ENCODE results near the gene SYNGR2.

The SYNGR2 gene

DNA sequence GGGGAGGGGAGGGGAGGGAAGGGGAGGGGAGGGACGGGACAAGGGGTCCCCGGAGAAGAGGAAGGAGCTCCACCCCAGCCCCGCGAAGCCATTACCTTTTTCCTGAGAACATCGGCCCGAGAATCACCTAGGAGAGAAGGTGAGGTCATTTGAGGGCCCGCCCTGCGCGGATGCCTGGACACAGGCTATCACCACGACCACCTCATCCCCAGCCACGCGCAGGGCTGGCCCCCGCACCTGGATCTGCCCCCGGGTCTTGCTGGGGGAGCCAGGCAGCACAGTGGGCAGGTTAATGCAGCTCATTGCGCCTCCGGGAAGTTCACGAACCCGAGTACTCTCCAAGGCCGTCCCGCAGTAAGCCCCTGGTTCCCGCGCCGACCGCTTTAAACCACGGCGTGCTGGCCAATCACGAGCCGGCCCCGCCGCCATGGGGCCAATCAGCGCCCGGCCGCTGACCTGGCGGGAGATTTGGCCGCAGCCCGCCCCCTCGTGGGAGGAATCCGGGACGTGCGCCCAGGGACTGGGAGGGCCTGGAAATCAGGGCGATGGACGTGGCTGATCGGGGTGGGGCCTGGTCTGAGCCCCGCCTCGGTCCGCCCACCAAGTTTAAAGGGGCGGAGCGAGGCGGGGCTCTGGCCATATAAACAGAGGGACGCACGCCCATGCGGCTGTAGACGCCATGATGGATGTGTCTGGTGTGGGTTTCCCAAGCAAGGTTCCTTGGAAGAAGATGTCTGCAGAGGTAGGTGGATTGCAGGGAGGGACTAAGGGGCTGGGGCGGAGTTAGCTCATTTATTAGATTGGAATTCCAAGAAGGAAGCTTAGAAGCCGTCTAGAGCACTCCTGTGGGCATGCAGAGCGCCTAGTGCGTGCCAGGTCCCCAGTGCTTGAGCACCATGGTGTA, 18.6 kb downstream of the SYNGR2 start, which contains the start of the genes AFMID and TK1:
Gene AFMID (plus strand): TSS at position 671 of the 904 bp plus-strand sequence. CDS start 9 bp downstream, at position 680.
Gene TK1 (minus strand): TSS at position 361 of the 904 bp plus-strand sequence. CDS start 58 bp downstream, at position 303.
- peak; percentile 97 to 99 for DNase-seq (ENCODE audit: low read depth in 1 of 2, low spot score in 1 of 2)
- TF ChIP-seq JUND (IDR thresholded peaks at IDR 0.05; ENCODE audit: low read depth) = no peak
- in situ Hi-C loops (cut with HindIII; ENCODE audit: low pct_unique_long_range_greater_than_20kb, low sequenced_read_pairs) = no loop called here

DNA sequence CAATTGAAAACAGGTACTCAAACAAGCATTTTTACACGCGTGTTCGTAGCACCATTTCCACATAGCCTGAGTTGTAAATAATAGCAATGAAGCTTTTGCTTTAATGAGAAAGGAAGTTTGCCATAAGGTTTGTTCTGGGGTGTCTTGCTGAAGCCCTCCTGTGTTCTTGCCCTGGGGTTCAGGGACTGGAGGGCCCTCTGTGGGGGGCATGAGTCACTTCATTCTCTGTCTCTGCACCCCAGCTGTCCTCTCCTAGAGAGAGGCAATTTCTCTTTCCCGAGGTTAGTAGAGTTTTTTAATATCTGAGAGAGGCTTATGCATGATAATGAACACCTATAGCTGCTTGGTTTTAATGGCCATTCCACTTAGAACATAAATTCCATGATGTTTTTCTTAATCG, 28.3 kb downstream of the SYNGR2 start:
- TF ChIP-seq JUND (IDR thresholded peaks at IDR 0.05; ENCODE audit: low read depth) = no peak
- DNase-seq (ENCODE audit: low read depth in 1 of 2, low spot score in 1 of 2) = no peak
- in situ Hi-C loops (cut with HindIII; ENCODE audit: low pct_unique_long_range_greater_than_20kb, low sequenced_read_pairs) = no loop called here

DNA sequence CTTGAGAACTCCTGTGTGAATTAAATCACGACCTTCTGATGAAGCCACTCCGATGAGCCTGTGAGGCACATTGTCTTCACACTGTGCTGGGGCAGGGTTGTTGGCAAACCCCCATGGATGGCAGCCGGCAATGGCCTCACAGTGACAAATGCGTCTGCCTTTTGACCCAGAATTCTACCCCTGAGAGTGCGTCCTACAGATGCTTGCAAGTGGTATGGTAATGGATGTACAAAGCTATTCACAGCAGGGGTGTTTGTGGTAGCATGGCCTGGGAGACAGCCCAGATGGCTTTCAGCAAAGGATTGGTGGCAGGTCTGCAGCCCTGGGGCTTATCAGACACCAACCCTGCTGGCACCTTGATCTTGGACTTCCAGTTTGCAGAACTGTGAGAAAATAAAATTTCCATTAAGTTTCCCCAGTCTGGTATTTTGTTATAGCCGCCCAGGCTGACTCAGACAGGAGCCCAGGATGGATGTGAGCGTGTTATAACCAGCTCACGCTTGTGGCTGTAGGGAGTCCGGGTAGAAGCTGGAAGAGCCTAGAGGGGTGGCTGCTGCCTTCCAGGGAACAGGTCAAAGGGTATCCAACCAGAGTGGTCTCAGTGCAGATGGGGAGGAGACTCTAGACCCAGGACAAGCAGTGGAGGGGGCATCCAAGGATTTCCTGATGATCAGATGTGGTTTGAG, 28.9 kb downstream of the SYNGR2 start:
- in situ Hi-C loops (cut with HindIII; ENCODE audit: low pct_unique_long_range_greater_than_20kb, low sequenced_read_pairs) = no loop called here
- DNase-seq (ENCODE audit: low read depth in 1 of 2, low spot score in 1 of 2) = no peak

DNA sequence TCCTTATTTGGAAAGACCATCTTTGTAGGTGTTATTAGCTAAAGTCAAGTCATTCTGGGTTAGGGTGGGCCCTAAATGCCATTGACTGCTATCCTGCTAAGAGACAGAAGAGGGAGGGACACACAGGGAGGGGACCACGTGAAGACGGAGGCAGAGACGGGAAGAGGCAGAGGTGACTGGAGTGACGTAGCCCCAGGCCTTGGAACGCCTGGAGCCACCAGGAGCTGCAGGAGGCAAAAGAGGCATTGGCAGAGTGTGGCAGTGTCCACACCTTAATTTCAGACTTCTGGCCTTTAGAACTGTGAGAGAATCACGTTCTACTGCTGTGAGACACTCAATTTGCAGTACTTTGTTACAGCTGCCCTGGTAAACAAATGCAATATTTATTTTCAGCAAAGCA, 32.1 kb downstream of the SYNGR2 start:
- no peak for DNase-seq (ENCODE audit: low read depth in 1 of 2, low spot score in 1 of 2)
- no peak for TF ChIP-seq JUND (IDR thresholded peaks at IDR 0.05; ENCODE audit: low read depth)
- in situ Hi-C loops (cut with HindIII; ENCODE audit: low pct_unique_long_range_greater_than_20kb, low sequenced_read_pairs) = no loop called here

More for the DNA sequence above, 28.9 kb downstream of the SYNGR2 start:
- no peak for TF ChIP-seq JUND (IDR thresholded peaks at IDR 0.05; ENCODE audit: low read depth)

DNA sequence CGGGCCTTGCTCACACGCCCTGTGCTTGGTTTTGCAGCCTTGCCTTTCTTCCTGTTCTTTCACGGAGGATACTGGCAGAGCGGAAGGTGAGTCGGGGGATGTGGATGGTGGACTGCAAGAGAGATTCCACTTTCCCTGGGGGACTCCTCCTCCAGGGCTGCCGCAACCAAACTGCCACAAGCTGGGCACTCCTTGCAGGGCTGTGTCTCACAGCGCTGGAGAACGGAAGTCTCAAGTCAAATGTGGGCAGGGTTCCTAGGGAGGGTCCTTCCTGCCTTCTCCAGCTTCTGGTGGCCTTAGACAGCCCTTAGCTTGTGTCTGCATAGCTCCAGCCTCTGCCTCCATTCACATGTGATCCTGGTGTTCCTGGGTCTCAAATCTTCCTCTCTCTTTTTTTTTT, 34.3 kb downstream of the SYNGR2 start:
- in situ Hi-C loops (cut with HindIII; ENCODE audit: low pct_unique_long_range_greater_than_20kb, low sequenced_read_pairs) = no loop called here
- TF ChIP-seq JUND (IDR thresholded peaks at IDR 0.05; ENCODE audit: low read depth) = no peak
- no peak for DNase-seq (ENCODE audit: low read depth in 1 of 2, low spot score in 1 of 2)

DNA sequence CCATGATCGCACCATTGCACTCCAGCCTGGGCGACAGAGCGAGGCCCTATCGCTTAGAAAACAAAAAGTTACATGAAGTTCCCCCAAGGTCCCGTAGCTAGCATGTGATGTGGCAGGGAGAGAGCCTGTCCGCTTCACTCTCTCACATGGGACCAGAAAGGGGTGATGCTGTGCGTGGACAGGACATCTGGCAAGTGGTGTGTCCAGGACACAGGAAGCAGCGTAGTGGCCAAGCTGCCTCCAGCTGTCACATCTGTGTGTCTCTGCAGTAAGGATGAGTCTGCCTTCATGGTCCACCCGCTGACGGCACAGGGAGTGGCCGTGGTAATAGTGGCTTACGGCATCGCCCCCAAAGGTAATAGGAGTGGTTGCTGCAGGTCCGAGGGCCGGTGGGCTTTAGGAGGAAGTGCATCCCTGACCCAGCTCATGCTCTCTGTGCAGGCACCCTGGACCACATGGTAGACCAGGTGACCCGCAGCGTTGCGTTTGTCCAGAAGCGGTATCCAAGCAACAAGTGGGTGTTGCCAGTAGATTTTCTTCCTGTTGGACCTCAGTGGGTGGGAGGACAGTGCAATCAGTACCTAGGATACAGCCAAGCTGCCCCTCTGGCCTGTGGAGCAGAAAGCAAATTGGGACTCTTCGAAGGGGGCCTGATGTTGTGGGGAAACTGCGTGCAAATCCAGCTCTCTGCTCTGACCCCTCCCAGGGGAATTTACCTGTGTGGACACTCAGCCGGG, 36.2 kb downstream of the SYNGR2 start:
- TF ChIP-seq JUND (IDR thresholded peaks at IDR 0.05; ENCODE audit: low read depth) = no peak
- in situ Hi-C loops (cut with HindIII; ENCODE audit: low pct_unique_long_range_greater_than_20kb, low sequenced_read_pairs) = no loop called here
- no peak for DNase-seq (ENCODE audit: low read depth in 1 of 2, low spot score in 1 of 2)

DNA sequence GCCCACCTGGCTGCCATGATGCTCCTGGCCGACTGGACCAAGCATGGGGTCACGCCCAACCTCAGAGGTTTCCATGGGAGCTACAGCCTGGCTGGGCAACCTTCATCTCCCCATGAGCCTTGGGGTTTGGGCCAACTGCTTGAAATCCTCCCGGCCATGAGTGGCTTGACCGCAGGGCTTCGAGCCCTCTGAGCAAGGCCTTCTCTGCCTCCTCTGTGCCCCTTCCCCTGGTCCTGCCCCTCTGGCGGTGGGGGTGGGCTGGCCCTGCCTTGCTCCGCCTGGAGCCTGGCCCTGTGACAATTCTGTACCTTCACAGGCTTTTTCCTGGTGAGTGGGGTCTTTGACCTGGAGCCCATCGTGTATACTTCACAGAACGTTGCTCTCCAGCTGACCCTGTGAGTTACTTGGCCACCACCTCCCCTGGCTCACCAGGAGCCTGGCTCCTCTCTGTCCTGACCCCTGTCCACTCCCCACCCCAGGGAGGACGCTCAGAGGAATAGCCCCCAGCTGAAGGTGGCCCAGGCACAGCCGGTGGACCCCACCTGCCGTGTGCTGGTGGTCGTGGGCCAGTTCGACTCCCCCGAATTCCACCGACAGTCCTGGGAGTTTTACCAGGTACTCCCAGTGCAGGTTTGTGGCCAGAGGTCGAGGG, 36.9 kb downstream of the SYNGR2 start:
- in situ Hi-C loops (cut with HindIII; ENCODE audit: low pct_unique_long_range_greater_than_20kb, low sequenced_read_pairs) = no loop called here
- no peak for TF ChIP-seq JUND (IDR thresholded peaks at IDR 0.05; ENCODE audit: low read depth)
- no peak for DNase-seq (ENCODE audit: low read depth in 1 of 2, low spot score in 1 of 2)

DNA sequence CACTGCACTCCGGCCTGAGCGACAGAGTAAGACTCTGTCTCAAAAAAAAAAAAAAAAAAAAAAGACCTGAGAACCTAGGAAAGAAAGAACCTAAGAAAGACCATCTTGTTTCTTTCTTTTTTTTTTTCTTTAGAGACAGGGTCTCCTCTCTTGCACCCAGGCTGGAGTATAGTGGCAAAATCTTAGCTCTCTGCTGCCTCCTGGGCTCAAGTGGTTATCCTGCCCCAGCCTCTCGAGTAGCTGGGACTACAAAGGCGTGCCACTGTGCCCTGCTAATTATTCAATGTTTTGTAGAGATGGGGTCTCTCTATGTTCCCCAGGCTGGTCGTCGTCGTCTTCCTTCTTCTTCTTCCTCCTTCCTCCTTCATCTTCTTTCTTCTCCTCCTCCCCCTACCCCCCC, 37.9 kb downstream of the SYNGR2 start:
- in situ Hi-C loops (cut with HindIII; ENCODE audit: low pct_unique_long_range_greater_than_20kb, low sequenced_read_pairs) = no loop called here
- no peak for TF ChIP-seq JUND (IDR thresholded peaks at IDR 0.05; ENCODE audit: low read depth)
- DNase-seq (ENCODE audit: low read depth in 1 of 2, low spot score in 1 of 2) = no peak

DNA sequence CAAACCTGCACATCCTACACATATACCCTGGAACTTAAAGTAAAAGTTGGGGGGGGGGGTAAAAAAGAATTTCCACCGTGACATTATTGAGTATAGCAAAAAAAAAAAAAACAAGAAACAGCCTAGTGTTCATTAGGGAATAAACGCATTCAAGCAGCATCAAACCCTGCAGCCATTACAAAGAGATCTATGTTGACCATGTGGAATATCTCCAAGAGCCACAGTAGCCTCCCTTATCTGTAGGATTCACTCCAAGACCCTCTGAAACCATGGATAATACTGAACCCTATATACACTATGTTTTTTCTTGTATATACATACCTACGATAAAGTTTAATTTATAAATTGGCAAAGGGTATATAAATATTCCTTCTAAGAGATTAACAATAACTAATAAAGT, 40.1 kb downstream of the SYNGR2 start:
- in situ Hi-C loops (cut with HindIII; ENCODE audit: low pct_unique_long_range_greater_than_20kb, low sequenced_read_pairs) = no loop called here
- no peak for DNase-seq (ENCODE audit: low read depth in 1 of 2, low spot score in 1 of 2)
- TF ChIP-seq JUND (IDR thresholded peaks at IDR 0.05; ENCODE audit: low read depth) = no peak

DNA sequence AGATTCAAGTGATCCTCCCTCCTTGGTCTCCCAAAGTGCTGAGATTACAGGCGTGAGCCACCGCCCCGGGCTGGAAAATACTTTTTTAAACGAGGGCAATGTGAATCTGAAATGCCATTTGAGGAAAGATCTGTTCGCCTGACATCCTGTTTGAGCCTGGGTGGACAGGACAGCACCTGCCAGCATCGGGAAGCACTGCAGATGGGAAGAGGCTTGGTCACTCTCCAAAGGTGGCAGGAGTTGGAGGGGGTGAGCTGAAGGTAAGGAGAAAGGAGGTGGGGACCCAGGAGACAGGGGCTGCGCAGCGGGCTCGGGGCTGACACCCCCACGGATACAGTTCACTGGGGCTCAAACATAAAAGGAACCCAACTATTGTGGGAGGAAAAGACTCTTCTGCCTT, 41.7 kb downstream of the SYNGR2 start:
- no peak for DNase-seq (ENCODE audit: low read depth in 1 of 2, low spot score in 1 of 2)
- TF ChIP-seq JUND (IDR thresholded peaks at IDR 0.05; ENCODE audit: low read depth) = no peak

DNA sequence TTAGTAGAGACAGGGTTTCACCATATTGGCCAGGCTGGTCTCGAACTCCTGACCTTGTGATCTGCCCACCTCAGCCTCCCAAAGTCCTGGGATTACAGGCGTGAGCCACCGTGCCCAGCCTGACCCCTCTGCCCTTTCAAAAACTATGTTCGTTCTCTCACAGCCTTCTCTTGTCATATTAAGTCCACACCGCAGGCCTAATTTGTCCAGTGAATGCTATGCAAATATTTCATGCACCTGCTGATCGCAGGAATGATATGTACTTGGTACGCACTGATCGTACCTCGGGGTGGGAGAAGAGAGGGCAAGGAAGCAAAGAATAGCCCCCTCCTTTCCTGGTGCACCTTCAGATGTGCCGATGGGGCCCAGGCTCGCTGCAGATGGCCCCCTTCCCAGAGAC, 42.7 kb downstream of the SYNGR2 start:
- TF ChIP-seq JUND (IDR thresholded peaks at IDR 0.05; ENCODE audit: low read depth) = no peak
- DNase-seq (ENCODE audit: low read depth in 1 of 2, low spot score in 1 of 2) = peak; percentile 73 to 84
- in situ Hi-C loops (cut with HindIII; ENCODE audit: low pct_unique_long_range_greater_than_20kb, low sequenced_read_pairs) = no loop called here

More for the DNA sequence above, 41.7 kb downstream of the SYNGR2 start:
- in situ Hi-C loops (cut with HindIII; ENCODE audit: low pct_unique_long_range_greater_than_20kb, low sequenced_read_pairs) = no loop called here

Measured in T47D (cell line).